ENCODE results near the gene TAX1BP1.
"Not testable (repeated sequence)": the region's sequence is repeated elsewhere in the genome, so short reads cannot be mapped to it uniquely, and the experiment has no call there.

The TAX1BP1 gene

GRCh38 chr7:27846388-27846787, 106.4 kb downstream of the TAX1BP1 start:
- no peak for FAIRE-seq

GRCh38 chr7:27850531-27850930, 110.6 kb downstream of the TAX1BP1 start:
- FAIRE-seq, result no peak

GRCh38 chr7:27856703-27857485, 116.9 kb downstream of the TAX1BP1 start:
- FAIRE-seq, result not testable (repeated sequence)

GRCh38 chr7:27860800-27861199, 120.8 kb downstream of the TAX1BP1 start:
- no peak for FAIRE-seq

GRCh38 chr7:27861747-27862146, 121.8 kb downstream of the TAX1BP1 start:
- no peak for FAIRE-seq

- no peak for FAIRE-seq
Measured at GRCh38 chr7:27863880-27864279, 123.9 kb downstream of the TAX1BP1 start.

GRCh38 chr7:27866256-27866655, 126.3 kb downstream of the TAX1BP1 start:
- FAIRE-seq, result no peak

- no peak for FAIRE-seq
Measured at GRCh38 chr7:27866828-27867672, 127.1 kb downstream of the TAX1BP1 start.

- no peak for FAIRE-seq
Measured at GRCh38 chr7:27868131-27868550, 128.2 kb downstream of the TAX1BP1 start.

GRCh38 chr7:27869056-27869455, 129.1 kb downstream of the TAX1BP1 start:
- no peak for FAIRE-seq

GRCh38 chr7:27870595-27870994, 130.6 kb downstream of the TAX1BP1 start:
- no peak for FAIRE-seq

GRCh38 chr7:27871086-27871485, 131.1 kb downstream of the TAX1BP1 start:
- FAIRE-seq, result no peak

- FAIRE-seq, result no peak
Measured at GRCh38 chr7:27871866-27872265, 131.9 kb downstream of the TAX1BP1 start.

GRCh38 chr7:27872356-27873275, 132.7 kb downstream of the TAX1BP1 start:
- FAIRE-seq, result no peak

- FAIRE-seq, result no peak
Measured at GRCh38 chr7:27873981-27874957, 134.3 kb downstream of the TAX1BP1 start.

- FAIRE-seq, result no peak
Measured at GRCh38 chr7:27875061-27875460, 135.1 kb downstream of the TAX1BP1 start.

GRCh38 chr7:27875832-27876231, 135.9 kb downstream of the TAX1BP1 start:
- FAIRE-seq, result no peak

- no peak for FAIRE-seq
Measured at GRCh38 chr7:27876756-27877155, 136.8 kb downstream of the TAX1BP1 start.
